ENCODE measurements around the gene IL1R2.
A peak's percentile ranks its signal among the peaks of the same experiment; 100 is the strongest.

Gene IL1R2

DNA sequence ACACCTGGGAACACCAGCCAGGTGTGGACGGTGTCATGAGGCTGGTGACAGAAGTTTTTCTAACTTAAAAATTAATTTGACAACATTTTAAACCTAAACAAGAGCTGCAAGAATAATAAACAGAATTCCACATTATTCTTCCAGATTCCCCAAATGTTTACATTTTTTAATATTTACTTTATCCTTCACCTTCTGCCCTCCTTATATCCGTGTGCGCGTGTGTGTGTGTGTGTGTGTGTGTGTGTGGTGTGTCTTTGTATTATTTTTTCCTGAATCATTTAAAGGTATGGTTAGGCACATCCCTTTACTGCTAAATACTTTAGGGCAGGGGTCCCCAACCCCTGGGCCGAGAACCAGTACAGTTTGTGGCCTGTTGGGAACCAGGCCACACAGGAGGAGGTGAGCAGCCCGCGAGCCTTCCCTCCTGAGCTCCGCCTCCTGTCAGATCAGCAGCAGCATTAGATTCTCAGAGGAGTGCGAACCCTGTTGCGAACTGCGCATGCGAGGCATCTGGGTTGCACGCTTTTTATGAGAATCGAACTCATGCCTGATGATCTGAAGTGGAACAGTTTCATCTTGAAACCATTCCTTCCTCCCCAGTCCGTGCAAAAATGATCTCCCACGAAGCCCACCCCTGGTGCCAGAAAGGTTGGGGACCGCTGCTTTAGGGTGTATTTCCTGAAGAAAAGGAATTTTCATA is 16.4 kb upstream of the IL1R2 start:
- DNase-seq (ENCODE audit: low read depth in 2 of 2) = no peak

- DNase-seq (ENCODE audit: low read depth in 2 of 2) = no peak
These were observed 14.9 kb upstream of the IL1R2 start for GRCh38 chr2:101976891-101977290.

DNA sequence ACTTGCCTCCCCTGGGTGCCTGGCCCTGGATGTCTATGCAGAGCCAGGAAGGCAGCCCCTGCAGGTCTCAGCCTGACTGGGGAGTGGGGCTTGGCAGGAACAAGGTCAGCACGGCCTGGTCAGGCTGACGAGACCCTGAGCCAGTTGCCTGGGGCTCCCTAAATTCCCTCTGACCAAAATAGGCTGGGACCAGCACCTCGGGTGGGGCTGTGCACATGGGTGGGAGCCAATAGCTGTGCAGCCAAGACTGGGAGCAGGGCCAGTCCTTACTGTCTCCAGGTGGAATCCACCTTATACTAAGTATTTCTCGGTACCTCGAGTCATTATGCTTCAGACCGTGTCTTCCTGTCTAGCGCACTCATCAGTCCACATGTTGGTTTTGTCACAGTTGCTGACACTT is 11.4 kb upstream of the IL1R2 start:
- no peak for DNase-seq (ENCODE audit: low read depth in 2 of 2)

- no peak for DNase-seq (ENCODE audit: low read depth in 2 of 2)
These were observed 10.7 kb upstream of the IL1R2 start for GRCh38 chr2:101981066-101981465.

DNA sequence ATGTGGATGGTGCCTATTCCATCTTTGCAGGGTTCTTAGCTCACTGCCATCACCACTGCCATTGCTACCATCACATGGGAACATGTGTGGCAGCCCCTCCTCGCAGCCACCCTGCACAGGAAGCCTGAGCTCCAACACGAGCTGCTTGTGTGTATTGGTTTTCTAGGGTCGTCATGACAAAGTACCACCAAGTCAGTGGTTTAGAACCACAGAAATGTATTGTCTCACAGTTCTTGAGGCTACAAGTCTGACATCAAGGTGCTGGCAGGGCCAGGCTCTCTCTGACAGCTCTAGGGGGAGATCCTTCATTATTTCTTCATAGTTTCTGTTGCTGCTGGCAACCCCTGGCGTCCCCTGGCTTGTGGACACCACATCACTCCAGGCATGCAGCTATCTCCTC is 10.3 kb upstream of the IL1R2 start:
- no peak for DNase-seq (ENCODE audit: low read depth in 2 of 2)

GRCh38 chr2:101982495-101983029 is 9.2 kb upstream of the IL1R2 start:
- DNase-seq (ENCODE audit: low read depth in 2 of 2) = no peak

DNA sequence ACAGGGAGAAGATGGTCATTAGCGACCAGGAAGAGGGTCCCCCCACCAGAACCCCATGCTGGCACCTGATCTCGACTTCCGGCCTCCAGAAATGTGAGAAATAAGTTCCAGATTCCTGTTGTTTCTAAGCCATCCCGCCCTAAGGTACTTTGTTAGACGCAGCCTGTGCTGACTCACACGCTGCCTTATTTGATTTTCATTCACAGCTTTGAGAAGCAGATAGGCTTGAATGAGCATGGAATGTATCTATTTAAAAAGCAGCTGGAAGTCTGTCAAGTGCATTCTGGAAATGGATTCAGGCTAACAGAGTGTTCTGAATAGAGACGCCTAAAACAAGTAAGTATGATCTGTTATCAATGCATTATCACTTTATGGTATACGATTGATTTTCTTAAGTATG is 8.3 kb upstream of the IL1R2 start:
- no peak for DNase-seq (ENCODE audit: low read depth in 2 of 2)

DNA sequence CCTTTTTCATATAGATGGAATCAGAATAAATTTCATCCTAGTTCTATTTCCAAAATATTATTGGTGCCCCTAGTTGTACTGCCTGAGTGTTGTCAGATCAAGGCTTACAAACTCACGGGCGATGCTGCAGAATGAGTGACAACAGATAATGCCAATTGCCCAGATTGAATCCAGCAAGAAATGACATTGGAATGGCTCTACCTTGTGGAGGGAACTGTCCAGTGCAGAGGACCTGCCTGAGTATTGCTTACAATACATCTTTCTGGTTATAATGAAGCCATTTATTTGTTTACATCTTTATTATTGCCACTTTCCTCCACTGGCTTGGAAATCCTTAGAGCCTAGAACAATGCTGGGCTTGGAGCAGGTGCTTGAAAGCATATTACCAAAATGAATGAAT is 7.8 kb upstream of the IL1R2 start:
- no peak for DNase-seq (ENCODE audit: low read depth in 2 of 2)

- no peak for DNase-seq (ENCODE audit: low read depth in 2 of 2)
These were observed 7.1 kb upstream of the IL1R2 start for GRCh38 chr2:101984656-101985055.

DNA sequence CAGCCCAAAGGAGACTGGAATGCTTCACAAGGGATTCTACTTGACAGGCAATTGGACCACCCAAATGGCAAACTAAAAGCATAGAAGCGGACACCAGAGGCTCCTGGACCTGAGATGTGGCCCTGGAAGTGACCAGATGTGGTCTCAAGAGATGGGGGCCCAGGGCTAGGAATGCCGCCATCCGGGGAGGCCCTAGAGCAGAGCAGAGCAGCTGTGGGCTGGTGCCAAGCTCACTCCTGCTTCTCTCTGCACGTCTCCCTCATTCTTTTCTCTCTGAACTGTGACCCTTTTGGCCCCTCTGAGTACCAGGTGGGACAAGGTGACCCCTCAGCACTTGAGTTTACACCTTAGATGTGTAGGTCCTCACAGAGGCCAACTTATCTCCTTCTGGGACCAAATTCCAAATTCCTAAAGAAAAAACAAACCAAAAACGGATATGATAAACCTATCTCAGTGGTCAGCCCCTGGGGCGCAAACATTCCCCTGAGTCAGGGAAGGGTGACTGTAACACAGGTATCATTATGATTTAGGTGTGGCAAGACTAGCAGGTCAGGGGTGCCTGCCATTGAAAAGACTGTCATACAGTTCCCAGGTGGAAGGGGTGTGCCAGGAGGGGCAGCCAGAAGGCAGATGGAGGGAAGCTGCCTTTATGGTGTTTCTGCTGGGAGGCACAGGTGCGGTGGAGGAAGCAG is 6.5 kb upstream of the IL1R2 start:
- no peak for DNase-seq (ENCODE audit: low read depth in 2 of 2)

DNA sequence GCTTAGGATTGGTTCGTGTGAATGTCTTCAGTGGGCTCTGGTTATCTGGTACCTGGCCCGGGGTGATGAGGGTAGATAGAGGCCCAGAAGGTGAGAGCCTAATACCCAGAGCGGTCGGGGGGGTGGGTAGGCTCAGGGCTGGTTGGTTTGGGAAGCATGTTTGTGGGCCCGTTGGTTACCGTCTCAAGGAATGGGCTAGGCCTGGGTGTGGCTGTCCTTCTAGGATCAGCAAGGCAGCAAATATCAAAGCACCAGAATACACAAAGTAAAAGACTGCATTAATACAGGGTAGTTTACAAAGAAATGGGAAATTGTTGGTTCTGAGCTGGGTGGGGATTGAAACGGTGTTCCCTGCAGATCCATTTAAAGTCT is 6.0 kb upstream of the IL1R2 start:
- no peak for DNase-seq (ENCODE audit: low read depth in 2 of 2)

- DNase-seq (ENCODE audit: low read depth in 2 of 2) = no peak
These were observed 5.4 kb upstream of the IL1R2 start for GRCh38 chr2:101986376-101986775.

DNA sequence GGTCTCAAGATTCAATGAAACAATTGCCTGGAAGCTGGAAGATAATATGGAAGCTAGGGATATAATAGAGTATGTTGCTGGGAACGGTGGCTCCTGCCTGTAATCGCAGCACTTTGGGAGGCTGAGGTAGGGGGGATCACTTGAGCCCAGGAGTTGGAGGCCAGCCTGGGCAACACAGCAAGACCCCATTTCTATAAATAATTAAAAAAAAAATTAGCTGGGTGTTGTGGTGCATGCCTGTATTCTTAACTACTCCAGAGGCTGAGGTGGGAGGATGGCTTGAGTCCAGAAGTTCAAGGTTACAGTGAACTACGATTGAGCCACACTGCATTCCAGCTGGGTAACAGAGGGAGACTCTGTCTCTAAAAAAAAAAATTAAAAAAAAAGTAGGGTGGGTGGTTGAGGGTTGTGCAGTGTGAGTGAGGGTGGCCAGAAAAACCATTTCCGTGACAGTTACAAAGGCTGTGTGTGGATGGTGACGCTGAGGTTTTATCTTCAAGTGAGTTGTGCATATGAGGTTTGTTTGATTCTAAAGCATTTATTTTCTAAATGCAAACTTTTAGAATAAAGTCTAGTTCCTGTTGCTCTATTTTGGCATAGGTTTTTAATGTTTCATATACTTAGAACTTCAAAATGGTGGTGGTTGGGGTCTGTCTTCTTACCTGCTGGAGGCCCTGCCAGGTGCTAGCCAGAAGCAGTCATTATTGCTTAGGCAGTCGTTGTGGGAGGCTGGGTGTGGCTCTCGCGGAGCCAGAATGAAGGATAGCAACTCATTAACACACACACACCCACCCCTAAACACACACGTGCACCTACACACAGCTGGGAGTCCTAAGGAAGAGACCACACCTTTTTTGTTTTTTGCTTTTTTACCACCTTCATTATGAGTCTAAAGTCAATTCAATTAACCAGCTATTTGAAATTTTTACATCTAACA is 4.7 kb upstream of the IL1R2 start:
- DNase-seq (ENCODE audit: low read depth in 2 of 2) = no peak

DNA sequence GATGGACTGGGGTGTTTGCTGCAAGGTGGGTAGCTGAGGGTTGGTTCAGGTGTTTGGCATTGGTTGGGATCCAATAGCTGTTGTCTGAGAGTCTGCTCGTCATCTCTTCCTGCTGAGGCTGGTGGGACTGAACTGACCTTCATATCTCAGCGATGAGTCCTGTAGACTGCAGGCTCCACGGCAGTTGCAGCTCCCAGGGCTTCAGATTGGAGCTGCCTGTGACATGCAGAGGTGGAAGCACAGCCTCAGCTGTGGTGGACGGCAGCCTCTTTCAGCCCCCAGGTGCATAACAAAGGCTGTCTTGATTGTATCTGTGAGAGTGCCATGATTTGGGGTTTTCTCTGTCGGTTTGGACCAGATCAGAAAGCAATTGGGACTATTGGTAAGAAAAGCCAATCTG is 3.9 kb upstream of the IL1R2 start:
- no peak for DNase-seq (ENCODE audit: low read depth in 2 of 2)

GRCh38 chr2:101988541-101988940 is 3.2 kb upstream of the IL1R2 start:
- no peak for DNase-seq (ENCODE audit: low read depth in 2 of 2)

DNA sequence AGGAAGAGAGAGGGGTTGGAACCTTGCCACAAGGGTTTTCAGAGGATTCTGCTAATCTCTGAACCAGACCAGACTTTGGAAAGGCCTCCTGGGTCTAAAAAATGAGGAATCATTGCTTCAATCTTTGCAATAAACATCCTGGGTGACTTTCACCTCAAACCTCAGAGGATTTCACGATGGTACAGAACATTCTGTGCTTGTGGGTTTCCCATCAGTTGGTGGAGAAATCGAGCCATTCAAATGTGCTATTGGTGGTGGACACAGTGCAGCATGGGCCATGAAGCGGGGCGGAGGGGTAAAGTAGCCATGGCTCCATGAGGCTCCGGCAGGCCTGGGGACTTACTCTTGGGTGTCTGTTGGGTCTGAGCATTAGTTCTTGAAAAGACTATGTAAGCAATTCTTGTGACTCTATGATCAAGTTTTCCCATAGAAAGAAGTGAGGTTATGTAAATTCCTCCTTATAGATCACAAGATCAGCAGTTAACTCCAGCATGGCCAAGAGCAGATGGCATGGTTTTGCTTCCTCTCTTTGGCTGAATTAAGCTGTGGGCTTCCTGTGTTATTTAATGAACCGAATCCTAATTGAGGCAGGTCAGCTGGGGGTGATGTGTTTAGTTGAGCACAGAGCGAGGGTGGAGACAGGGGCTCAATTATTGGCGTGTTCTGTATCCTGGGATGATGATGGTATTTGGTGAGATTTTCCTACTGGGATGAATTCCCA is 1.9 kb upstream of the IL1R2 start:
- no peak for DNase-seq (ENCODE audit: low read depth in 2 of 2)

DNA sequence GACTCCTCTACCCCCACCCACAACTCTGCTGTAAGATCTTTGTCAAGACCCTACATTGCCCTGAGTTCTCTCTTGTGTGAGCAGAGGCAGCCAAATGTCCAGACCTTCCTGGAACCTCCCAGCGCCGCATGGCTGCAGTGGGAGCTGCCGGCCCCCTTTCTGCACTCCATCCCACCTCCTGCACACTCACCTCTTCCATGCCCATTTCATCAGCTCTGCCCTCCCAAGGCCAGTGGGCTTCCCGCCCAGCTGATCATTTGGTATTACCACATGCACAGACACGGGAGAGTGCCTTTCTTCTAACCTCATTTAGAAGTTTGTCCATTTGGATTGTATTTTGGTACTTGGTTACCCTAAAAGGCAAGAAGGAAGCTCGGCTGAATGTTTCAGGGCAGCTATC is 2.0 kb downstream of the IL1R2 start:
- DNase-seq (ENCODE audit: low read depth in 2 of 2) = no peak

GRCh38 chr2:101995019-101995418 is 3.3 kb downstream of the IL1R2 start:
- no peak for DNase-seq (ENCODE audit: low read depth in 2 of 2)

DNA sequence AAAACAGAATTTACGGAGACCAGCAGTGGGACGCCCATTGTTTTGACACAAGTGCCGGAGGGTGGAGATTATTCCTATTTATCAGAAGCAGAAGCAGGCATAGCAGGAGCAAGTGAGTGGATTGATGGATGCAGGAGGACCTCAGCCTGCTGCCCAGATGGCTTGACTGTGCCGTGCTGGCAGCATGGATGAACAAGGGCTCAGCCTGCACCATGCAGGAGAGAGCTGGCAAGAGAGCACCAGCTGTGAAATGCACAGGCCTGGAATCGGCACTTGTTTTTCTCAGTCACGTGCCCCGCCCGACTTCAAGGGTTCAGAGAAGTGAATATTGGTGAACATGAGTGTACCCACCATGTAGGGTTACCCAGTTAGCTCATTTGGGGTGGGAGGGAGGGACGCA is 4.0 kb downstream of the IL1R2 start:
- DNase-seq (ENCODE audit: low read depth in 2 of 2) = no peak

- DNase-seq (ENCODE audit: low read depth in 2 of 2) = peak in 1 of 2 donors; percentile 20
These were observed 6.8 kb downstream of the IL1R2 start for GRCh38 chr2:101998556-101998895.

DNA sequence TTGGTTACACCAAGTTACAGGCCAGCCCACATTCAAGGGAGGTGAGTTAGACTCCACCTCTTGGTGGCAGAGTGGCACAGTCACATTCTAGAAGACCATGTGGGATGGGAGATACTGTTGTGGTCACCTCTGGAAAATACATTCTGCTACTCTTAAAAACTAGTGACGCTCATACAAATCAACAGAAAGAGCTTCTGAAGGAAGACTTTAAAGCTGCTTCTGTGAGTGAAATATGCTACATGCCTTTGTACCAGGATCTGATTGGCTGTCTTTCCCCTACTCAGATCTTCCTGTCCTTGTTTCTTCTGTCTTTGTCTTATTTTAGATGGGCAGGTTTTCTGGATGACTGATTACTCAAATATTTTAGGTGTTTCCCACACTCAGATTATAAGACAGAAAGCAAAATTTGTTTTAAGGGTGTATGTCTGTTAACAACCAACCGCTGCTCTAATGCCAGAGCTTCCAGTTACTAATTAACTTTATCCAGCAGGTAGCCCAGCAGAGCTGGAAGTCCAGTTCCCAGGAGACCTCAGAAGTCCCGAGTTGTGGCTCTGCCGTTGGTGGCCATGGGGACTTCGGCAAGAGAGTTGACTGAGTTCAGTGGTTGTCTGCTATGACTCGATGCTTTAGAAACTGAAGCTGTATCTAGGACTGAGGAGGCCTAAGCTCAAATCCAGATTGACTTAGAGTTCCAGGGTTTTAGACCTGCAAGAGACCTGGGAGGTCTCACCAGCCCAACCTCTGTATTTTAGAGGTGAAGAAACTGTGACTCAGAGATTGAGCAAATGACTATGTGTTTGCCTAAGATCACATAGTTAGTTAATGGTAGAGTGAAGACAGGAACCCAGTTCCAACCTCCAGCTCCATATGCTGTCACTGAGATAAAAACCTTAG is 7.4 kb downstream of the IL1R2 start:
- DNase-seq (ENCODE audit: low read depth in 2 of 2) = peak in 1 of 2 donors; percentile 47

All from stimulated activated CD4-positive, alpha-beta T cell treated with anti-CD3 and anti-CD28 coated beads, Interleukin-4, amount 100 ng/mL, for 48 hours (primary cell).